GM19023 (cell line): ENCODE data around the gene SRD5A1.

Experiments
- ATAC-seq: cut with Tn5 transposase; IDR thresholded peaks from one replicate; pipeline ENCODE4 v1.9.1; 2021; ENCODE audit warnings: mild to moderate bottlenecking, moderate library complexity; ENCODE audit not compliant: unreplicated experiment

SRD5A1 gene

DNA sequence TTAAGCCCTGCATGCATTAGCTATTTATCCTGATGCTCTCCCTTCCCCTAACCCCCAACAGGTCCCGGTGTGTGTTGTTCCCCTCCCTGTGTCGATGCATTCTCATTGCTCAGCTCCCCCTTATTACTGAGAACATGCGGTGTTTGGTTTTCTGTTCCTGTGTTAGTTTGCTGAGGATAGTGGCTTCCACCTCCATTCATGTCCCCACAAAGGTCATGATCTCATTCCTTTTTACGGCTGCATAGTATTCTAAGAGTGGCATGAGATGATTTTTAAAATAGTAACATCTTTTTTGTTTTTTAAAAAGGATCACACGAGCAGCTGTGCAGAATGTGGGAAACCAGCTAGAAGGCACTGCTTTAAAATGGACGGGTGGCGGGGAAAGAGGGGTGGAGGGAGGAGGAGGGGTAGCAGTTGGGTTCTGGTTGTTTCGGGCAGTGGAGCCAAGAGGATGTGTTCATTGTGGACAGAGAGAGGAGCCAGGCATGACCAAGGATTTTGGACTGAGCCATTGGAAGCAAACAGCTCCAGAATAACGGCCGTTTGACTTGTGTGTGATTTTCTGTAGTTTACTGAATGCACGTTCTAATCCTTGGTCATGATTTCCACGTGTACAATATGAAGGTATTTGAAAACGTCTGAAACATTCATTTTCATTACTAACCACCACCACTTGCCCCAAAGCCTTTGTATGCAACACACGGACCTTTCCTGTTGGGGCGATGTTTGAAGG, 78.3 kb downstream of the SRD5A1 start:
- ATAC-seq = no peak

DNA sequence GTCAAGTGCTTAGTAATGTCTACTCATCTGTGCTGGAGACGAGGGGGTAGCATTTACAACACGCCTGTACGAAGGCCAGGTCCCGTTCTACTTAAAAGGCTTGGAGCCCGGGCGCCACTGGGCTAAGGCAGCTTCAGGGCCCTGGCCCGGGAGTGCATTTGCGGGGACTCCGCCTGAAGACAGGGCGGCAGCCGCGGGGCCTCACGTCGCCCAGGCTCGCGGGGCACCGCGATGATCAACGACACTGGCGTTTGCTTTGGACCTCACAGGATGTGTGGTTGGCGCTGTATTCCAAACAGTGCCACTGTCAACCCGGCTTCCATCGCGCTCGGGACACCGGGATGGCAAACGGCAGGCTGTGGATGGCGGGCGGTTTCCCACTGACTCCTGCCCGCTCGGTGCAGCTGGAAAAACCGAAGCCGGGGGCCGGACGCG, 78.9 kb downstream of the SRD5A1 start:
- ATAC-seq = peak; percentile 10

DNA sequence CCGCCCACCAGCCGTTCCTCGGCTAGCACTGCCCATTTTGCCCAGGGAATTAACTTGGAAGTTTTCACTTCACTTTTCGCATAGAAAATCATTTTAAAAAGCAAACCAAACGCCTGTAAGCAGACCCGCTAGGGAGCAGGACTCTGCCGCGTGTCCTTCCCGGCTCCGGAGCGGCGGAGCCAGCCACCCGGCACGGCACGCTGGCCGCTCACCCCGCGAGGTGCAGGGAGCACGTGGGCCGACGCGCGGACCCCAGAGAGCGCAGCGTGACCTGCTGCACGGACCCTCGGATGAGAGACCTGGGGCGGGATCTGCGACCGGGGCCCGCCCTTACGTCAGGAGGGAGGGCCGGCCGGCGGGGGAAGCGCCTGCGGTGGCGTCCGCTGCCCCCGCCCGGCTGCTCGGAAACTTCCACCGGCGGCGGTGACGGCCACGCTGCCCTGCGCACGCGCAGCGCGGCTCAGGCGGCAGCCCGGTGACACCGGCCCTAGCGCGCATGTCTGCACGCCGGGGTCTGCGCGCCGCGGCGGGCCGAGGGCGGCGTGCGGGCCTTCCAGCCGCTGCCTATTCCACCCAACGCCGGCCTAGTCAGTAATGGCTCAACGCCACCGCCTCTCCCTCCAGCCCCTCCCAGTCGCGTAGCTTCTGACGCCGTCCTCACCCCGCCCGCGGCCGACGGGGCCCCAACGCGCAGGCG, 79.5 kb downstream of the SRD5A1 start:
- ATAC-seq = peak; percentile 65

DNA sequence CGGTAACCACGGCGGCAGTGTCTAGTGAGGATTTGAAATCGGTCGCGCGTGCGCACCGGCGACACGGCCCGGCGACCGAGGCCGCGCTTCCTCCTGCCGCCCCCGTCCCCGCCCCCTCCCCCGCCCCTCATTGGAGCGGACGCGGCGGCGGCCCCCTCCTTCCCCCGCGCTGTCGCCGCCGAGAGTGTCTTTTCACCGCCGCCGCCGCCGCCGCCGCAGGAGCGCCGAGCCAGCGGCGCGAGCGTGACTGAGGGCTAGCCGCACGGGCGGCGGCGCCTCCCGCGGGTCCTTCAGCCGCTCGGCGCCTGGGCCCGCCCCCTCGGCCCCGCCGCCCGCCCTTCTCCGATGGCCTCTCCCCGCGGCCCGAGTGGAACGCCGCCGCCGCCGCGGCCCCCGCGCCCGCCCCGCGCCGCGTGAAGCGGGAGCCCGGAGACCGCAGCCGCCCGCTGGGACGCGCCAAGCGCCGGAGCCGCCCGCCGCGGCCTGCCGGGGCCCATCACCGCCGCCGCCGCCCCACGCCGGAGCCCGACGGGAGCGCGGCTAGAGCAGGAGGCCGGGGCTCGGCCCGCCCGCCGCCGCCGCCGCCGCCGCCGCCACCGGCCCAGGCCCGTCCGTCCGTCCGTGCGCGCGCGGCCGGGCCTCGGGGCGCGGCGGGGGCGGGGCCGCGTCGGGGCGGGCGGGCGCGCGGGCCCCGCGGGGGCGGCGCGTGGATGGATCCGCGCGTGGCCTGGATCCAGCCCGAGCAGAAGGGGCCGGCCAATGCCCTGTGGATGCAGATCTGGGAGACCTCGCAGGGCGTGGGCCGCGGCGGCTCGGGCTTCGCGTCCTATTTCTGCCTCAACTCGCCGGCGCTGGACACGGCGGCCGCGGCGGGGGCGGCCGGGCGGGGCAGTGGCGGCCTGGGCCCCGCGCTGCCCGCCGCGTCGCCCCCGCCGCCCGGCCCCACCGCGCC, 80.3 kb downstream of the SRD5A1 start, which contains the start of gene TENT4A:
Gene TENT4A, plus strand, starts transcription at position 159 of the 952 bp plus-strand sequence. Its CDS starts 552 bp downstream, at position 711.
- peak; percentile 9 for ATAC-seq

DNA sequence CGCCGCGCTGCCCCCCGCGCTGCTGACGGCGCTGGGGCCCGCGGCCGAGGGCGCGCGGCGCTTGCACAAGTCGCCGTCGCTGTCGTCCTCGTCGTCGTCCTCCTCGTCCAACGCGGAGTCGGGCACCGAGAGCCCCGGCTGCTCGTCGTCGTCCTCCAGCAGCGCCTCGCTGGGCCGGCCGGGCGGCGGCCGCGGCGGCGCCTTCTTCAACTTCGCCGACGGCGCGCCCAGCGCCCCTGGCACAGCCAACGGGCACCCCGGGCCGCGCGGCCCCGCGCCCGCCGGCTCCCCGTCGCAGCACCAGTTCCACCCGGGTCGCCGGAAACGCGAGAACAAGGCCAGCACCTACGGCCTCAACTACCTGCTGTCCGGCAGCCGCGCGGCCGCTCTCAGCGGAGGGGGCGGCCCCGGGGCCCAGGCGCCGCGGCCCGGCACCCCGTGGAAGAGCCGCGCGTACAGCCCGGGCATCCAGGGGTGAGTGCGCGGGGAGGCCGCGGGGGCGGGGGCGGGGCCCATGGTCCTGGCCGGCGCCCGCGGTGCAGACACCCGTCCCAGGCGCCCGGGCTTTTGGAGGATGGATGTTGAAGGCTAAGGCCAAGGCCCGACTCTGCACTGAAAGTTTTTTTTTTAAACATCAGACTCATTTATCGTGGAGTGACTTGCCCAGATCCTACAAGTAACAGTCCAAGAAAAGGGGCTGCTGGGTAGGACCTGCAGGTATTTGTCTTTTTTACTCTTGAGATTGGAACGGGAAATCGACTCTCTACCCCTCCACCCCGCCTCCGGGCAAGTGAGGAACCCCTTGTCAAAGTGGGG, 81.2 kb downstream of the SRD5A1 start:
- no peak for ATAC-seq

DNA sequence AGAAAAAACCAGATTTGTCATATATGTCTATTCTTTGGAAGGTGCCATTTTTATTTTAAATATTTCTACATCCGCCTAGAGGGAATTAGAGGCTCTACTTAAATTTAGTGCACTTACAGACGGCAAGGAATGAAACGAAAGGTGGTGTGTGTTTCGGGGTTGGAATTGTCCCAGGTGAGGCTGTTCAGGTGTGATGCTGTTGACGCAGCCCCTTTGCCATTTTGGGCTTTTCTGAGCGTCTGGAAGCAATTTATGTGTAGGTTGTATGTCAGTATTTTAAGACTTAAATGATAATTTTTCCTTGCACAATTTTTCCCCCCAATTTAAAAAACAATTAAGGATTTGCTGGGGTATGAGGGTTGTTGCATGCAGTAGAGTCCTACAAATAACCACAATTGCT, 82.0 kb downstream of the SRD5A1 start:
- ATAC-seq = no peak

DNA sequence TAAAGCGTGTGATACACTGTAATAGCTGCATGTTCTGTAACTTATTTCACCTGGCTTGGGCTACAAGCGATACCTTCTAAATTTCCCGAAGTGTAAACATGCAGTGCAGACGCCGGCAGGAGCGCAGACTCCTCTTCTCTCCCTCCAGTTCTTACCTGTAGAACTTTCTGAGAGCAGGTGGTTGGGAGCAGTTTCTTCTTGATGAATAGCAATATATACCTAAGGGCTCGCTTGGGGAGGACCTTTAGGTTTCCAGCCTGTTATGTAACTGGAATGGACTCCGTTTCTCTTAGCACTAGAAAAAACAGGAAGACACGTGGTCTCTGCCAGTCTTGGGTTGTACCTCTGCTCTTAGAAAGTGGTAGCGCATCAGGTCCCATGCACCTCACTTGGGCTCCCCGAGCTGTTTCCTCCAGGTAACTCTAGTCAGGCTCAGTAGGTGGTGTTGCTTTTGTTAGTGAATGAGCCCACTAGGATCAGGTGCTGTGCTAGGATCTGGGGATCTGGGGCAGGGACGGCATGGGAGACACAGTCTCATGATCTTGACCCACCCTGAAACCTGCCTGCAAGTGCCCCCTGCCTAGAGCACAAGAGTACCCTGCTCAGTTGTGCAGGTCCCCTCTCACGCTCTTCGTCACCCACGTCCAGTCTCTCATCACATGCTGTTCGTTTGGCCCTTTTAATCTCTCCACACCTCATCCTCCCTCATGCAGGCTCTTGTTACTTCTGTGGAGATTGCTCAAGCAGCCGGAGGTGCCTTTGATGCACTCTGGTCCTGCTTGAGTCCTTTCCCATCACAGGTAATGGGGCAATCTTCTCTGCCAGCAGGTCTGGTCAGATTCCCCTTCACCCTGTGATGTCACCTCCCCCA, 82.8 kb downstream of the SRD5A1 start:
- ATAC-seq = no peak

DNA sequence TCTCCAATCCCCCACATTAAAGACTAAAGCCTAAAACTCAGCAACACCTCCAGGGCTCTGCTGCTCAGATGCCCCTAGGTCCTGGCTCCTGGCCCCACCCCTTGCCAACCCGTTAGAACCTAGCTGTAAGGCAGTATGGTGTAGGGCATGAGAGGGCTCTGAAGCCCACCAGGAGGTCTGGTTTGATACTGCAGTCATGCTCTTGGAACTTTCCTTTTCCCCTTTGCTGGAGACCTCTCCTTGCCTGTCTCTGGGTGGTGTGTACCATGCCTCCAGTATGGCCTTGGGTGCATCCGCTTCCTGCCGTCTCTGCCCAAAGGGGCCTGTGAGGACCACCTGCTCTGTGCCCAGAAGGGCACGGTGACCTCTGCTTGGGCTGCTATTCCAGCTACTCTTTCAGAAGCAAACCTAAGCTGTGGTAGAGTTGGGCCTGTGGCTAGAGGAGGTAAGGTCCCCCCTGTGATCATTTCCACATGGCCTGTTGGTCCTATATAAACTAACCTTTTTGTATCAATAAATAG, 83.4 kb downstream of the SRD5A1 start:
- no peak for ATAC-seq

DNA sequence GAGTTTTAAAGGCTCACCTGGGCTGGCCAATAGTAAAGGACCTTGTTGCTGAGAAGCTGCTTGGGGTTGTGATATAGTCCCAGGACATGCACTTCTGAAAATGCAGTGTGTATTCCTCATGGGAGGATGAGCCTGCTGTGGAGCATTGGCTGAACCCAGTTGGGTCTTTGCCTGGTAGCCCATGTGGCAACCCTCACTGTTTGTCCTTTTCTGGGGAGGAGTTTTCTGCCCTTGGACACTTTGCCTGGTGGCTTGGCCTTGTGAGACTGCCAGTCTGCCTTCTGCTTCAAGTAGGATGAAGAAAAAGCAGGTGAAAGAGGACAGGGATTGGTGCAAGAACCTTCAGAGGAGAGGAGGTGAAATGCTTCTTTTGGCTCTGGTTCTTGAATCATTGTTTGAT, 84.0 kb downstream of the SRD5A1 start:
- ATAC-seq = no peak

DNA sequence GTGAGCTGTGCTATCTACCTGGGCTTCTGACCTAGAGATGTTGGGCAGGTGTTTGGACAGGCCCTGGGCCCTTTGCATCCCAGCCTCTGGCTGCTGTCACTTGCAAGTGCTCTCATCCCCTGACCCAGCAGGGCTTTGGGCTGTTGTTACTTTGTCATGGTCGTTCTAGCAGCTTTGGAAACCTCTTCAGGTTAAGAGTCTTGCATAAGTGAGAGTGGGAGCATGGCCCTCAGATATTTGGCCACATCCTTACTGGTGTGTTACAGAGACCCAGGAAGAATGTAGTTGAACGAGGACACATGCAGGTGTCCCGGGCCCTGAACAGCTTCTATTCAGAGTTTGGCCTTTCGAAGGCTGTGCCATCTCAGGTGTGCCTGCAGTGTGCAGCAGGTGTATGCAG, 84.4 kb downstream of the SRD5A1 start:
- ATAC-seq = no peak

DNA sequence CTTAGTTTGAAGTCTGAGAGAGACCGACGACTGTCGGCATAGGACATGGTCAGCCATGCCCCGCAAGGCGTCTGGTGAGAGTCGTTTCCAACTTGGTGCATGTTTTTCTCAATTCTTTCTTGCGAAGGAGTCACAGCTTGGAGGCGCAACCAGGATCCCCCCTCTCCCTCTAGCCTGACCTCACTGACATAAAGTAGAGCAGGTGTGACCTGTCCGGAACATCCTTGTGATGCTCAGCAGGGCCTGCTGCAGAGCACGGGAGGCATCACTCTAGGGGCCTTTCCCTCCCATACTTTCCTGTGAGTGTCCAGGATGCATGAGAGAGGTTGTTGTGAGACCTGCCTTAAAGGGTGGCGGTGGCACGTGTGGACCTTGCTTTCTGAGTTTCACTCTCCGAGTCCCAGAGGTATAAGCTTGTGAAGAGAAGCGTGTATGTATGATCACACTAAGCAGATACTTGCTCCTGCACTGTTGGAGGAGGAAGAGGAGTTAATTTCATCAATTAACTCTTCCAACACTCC, 85.0 kb downstream of the SRD5A1 start:
- no peak for ATAC-seq

DNA sequence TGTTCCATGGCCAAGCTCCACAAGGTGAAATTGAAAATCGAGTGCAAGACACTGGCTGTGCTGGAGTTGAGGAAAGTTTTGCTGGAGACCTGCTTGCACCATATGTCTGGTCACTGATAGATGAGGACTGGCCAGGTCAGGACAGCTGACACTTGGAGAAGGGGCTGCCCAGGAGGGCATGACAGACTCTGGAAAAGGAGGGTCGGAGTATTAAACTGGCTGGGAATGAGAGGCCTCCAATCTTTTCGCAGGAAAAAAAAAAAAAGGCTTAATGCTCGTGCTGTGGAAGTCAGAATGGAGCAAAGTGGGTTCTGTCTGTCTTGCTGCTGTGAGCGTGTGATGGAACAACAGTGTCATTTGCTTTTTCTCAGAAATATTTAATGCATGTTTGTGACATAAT, 85.5 kb downstream of the SRD5A1 start:
- ATAC-seq = no peak

DNA sequence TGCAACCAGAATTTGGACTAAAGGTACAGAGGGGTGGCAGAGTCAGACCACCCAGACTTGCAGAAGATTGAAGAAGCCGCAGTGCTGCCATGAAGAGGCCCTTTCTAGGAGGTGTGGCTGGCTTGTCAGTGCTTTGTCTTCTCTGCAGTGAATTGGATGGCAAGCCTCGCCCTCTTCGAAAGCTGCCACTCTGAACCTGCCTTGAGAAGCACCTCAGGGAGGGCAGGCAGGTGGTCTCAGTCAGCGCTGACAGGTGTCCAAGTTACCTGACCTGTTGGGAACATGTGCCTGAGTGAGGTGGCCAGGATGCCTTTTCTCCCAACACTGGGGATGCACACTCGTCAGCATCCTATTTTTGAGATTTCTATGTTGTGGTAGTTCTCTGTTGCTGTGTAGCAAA, 86.2 kb downstream of the SRD5A1 start:
- ATAC-seq = no peak

DNA sequence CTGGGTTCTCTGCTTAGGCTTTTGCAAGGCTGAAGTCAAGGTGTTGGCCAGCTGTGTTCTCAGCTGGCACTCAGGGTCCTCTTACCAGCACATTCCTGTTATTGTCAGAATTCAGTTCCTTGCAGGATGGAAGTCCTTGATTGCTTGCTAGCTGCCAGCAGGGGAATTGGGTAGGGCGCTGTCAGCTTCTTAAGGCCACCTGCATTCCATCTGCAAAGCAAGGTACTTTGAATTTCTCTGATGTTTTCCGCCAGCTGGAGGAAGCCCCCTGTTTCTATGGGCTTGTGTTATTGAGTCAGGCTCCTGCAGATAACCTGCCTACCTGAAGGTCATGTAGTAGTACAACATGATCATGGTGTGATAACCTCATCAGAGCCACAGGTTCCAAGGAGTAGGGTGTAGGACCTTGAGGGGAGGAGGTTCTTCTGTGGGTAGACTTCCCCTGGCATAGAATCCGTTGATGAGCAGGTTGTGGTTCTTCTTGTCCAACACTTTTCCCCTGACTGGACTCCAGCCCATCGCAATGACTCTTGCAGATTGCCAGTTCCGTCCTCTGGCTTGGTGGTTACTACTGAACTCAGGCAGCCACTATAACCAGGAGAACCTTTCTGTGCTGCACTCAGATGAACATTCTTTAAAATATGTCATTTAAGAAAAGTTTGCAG, 86.8 kb downstream of the SRD5A1 start:
- ATAC-seq = no peak

DNA sequence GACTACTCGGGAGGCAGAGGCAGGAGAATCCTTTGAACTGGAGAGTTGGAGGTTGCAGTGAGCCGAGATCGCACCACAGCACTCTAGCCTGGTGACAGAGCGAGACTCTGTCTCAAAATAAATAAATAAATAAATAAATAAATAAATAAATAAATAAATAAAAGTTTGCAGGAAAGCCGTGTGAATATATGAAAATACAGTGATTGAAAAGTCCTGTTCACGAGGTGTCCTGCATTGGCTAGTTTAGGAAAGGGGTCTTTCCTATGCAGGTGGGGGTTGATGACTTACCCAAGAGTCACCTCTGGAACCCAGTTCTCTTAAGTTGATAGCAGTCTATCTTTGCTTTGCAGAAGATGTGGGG, 87.3 kb downstream of the SRD5A1 start:
- ATAC-seq = no peak

DNA sequence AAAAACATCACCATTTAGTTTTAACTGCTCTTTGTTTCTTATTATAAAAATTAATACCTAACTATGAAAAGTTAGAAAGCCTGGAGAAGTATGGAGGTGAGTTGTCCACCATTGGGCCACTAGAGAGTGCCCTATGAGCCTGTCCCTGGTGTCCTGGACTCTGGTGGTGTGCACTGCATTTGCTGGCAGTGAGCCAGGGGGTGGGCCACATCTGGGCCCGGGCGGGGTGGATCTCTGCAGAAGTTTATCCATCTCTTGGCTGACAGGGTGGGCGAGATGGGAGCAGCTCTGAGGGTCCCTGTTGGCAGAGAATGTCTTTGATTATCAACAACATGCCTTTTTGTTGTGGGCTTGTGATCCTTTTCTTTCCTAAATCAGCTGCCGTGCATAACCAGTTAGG, 88.2 kb downstream of the SRD5A1 start:
- ATAC-seq = no peak

DNA sequence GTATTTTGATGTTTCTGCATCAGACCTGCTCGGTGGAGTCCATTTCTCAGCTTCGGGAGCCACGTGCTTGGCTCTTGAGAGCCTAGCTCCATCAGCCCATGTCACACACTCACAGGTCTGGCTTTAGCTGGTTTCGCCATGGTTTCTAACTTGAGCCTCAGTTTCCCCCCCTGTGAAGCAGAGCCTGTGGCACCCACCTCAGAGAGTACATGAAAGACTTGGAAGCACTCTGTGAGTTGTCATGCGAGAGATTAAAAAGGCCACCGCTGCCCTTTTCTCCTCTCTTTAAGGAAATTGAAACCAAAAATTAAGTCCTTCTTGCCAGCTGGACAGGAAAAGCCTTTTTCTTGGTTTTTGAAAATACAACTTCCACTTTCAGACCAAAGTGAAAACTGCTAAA, 88.8 kb downstream of the SRD5A1 start:
- ATAC-seq = peak; percentile 49

DNA sequence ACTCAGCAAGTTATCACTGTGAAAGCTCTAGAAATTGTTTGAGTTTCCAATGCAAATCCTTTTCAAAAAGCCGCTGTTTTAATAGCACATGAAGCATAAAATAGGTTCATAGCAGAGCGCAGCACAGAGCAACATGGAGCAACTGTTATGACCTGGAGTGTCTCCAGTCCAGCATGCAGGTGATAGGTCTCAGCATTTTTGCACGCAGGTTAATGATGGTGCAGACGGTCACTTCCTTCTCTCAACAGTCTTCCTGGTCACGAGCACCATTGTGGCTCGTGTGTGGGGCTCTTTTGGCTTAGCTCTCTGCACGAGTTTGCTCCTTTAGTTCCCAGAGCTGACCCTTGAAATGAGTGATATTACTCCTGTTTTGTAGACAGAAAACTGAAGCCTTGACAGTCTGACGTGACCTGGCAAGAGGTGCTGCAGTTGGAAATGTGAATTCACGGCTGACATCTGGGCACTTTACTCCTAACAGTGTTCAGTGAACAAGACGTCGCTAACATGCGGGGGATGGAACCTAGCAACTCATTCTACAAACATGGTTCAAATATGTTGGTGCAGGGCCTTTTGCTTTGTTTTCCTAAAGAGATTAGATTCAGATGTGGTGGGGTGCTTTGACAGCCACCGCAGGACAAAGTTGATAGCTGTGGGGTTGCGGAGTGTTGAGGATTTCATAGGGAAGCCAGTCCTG, 90.0 kb downstream of the SRD5A1 start:
- ATAC-seq = no peak
